ENCODE data around the gene SETD1A. TPM values are rescaled to one million over a fixed set of nuclear protein-coding genes. Genes with fewer than 3 reads are reported as not detected.

SETD1A gene
- total and polyA plus RNA-seq, 7 experiments from 2014 or later: 1.3 to 47.2 (median 32.9) TPM

DNA sequence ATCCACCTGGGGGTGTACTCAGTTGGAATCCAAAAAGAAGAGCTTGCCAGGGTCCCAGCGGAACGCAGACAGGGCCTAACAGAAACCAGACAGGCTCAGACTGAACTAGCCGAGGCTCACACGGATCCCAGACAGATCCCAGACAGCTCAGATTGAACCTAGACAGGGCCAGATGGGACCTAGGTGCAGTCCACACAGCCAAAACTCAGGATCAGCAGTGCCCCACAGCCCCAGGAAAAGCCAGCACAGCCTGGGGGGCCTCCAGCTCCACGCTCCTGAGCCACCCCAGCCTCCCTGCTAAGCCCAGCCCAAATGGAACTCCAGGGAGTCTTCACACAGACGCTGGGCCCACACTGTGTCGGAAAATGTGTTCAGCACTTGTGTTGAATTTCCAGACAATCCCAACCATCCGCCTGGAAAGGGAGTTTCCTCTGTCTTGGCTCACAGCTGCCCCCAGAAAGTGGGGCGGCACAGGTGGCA, 45.3 kb downstream of the SETD1A start:
- H3K36me3 ChIP-seq (ENCODE audit: control insufficient read depth in 2 of 3, insufficient read depth in 3 of 3, low read length in 3 of 3): no peaks in the 10 kb centered on the region
- no peaks in the 10 kb centered on the region for H3K9me3 ChIP-seq (ENCODE audit: control insufficient read depth in 2 of 3, low read length in 3 of 3)
- Mint-ChIP-seq H3K27ac (no peak overlapping the region), H3K4me3 (no peak overlapping the region), H3K36me3 (no peaks in the 10 kb centered on the region), H3K4me1 (peaks cover 0 to 4% (median 0%) of the 10 kb centered on the region in 7 donors), H3K9me3 (no peaks in the 10 kb centered on the region), H3K27me3 (peaks cover 0 to 14% (median 0%) of the 10 kb centered on the region in 5 donors)
- DNase-seq (no peak), ATAC-seq (no peak)
- no peak overlapping the region for H3K27ac ChIP-seq (ENCODE audit: low read depth, low read length)
- no peaks in the 10 kb centered on the region for H3K27me3 ChIP-seq (ENCODE audit: control insufficient read depth in 2 of 2, insufficient read depth in 2 of 2, low read length in 2 of 2)
- ChIA-PET CTCF (no interaction called here), POLR2A (no interaction called here)
- H3K4me3 ChIP-seq (ENCODE audit: low read length): no peak overlapping the region
- intact Hi-C loops (cut with micrococcal nuclease): no loop called here
- H3K4me1 ChIP-seq (ENCODE audit: control insufficient read depth in 2 of 2, insufficient read depth in 2 of 2, low read length in 2 of 2): no peaks in the 10 kb centered on the region

DNA sequence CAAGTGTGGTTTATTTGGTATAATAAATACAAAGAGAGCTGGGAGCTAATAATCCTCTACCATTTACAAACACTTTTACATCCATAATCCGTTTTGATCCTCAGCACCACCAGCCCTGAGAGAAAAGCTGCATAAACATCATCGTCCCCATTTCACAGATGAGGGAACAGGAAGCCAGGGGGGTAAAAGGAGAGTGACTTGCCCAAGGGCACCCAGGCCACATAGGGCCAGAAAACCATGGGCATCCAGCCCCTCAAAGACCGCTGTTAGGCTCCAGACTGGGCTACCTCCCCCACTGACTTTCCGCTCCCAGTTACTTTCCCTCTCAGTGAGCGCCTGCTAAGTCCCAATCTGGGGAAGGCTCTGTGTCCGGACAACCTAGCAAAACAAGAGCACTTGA, 46.2 kb downstream of the SETD1A start:
- intact Hi-C loops (cut with micrococcal nuclease): no loop called here

DNA sequence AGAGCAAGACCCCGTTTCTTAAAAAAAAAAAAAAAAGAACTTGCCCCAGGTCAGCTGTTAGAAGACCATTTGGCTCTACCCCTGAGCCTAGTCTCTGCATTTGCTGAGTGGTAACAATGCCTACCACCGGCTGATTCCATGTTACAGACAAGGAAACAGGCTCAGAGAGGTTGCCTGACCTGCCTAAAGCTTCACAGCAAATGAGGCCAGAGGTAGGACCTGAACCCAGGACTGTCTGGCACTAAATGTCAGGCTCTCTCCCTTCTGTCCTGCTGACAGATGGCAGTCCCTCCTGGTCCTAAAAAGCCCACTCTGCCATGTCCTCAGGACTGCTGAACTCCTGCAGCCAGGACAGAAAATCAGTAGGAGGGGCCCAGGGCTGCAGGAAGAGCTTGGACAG, 47.1 kb downstream of the SETD1A start:
- ChIA-PET POLR2A (no interaction called here), CTCF (no interaction called here)
- Mint-ChIP-seq H3K36me3 (no peaks in the 10 kb centered on the region), H3K4me3 (no peak overlapping the region), H3K27me3 (peaks cover 0 to 23% (median 0%) of the 10 kb centered on the region in 5 donors), H3K4me1 (peaks cover under 1 to 11% (median 2%) of the 10 kb centered on the region in 7 donors), H3K27ac (no peak overlapping the region), H3K9me3 (no peaks in the 10 kb centered on the region)
- Histone ChIP-seq H3K27ac (ENCODE audit: low read depth, low read length) (no peak overlapping the region), H3K4me3 (ENCODE audit: low read length) (no peak overlapping the region), H3K9me3 (ENCODE audit: control insufficient read depth in 2 of 3, low read length in 3 of 3) (no peaks in the 10 kb centered on the region), H3K27me3 (ENCODE audit: control insufficient read depth in 2 of 2, insufficient read depth in 2 of 2, low read length in 2 of 2) (no peaks in the 10 kb centered on the region), H3K36me3 (ENCODE audit: control insufficient read depth in 2 of 3, insufficient read depth in 3 of 3, low read length in 3 of 3) (no peaks in the 10 kb centered on the region), H3K4me1 (ENCODE audit: control insufficient read depth in 2 of 2, insufficient read depth in 2 of 2, low read length in 2 of 2) (no peaks in the 10 kb centered on the region)
- no peak for ATAC-seq
- DNase-seq: no peak
- intact Hi-C loops (cut with micrococcal nuclease): no loop called here

More for the DNA sequence above, 46.2 kb downstream of the SETD1A start:
- no peaks in the 10 kb centered on the region for H3K36me3 ChIP-seq (ENCODE audit: control insufficient read depth in 2 of 3, insufficient read depth in 3 of 3, low read length in 3 of 3)
- no peaks in the 10 kb centered on the region for H3K9me3 ChIP-seq (ENCODE audit: control insufficient read depth in 2 of 3, low read length in 3 of 3)
- H3K27me3 Mint-ChIP-seq: peaks cover 0 to 17% (median 0%) of the 10 kb centered on the region in 5 donors
- no peak overlapping the region for H3K4me3 Mint-ChIP-seq
- no peaks in the 10 kb centered on the region for H3K9me3 Mint-ChIP-seq
- H3K27ac ChIP-seq (ENCODE audit: low read depth, low read length): no peak overlapping the region
- H3K4me1 ChIP-seq (ENCODE audit: control insufficient read depth in 2 of 2, insufficient read depth in 2 of 2, low read length in 2 of 2): no peaks in the 10 kb centered on the region
- no peak overlapping the region for H3K27ac Mint-ChIP-seq
- peaks cover 0 to 4% (median 0%) of the 10 kb centered on the region in 7 donors for H3K4me1 Mint-ChIP-seq
- H3K4me3 ChIP-seq (ENCODE audit: low read length): no peak overlapping the region
- POLR2A ChIA-PET: no interaction called here
- CTCF ChIA-PET: no interaction called here
- no peaks in the 10 kb centered on the region for H3K36me3 Mint-ChIP-seq
- no peak for DNase-seq
- ATAC-seq: no peak
- H3K27me3 ChIP-seq (ENCODE audit: control insufficient read depth in 2 of 2, insufficient read depth in 2 of 2, low read length in 2 of 2): no peaks in the 10 kb centered on the region

DNA sequence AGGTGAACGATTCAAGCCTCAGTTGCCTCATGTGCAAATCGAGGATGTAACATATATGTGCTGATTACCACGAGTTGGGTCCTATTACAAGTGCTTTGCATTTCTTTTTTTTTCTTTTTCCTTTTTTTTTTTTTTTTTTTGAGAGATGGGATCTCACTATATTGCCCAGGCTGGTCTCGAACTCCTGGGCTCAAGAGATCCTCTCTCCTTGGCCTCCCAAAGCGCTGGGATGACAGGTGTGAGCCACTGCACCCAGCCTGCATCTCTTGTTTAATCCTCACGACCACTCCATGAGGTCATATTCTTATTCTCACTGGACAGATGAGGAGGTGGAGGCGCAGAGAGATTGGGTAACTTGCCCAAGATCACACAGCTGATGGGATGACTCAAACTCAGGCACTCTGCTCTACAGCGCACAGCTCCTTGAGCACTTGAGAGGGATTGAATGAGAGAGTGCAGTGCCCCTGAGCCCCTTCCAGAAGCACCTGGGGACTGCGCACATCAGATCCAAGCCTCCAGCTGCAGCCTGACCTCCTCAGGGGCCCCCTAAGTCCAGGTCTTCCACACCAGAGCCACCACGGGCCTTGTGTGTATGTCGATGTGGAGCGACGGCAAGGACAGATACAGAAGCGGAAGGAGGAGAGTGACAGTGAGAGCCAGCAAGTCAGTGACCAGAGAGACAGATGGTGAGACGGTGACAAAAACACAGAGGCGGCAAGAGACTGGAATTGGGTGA, 48.0 kb downstream of the SETD1A start:
- intact Hi-C loops (cut with micrococcal nuclease): no loop called here
- DNase-seq (no peak), ATAC-seq (no peak)
- Histone ChIP-seq H3K9me3 (ENCODE audit: control insufficient read depth in 2 of 3, low read length in 3 of 3) (no peaks in the 10 kb centered on the region), H3K27me3 (ENCODE audit: control insufficient read depth in 2 of 2, insufficient read depth in 2 of 2, low read length in 2 of 2) (no peaks in the 10 kb centered on the region), H3K4me3 (ENCODE audit: low read length) (no peak overlapping the region), H3K27ac (ENCODE audit: low read depth, low read length) (no peak overlapping the region), H3K4me1 (ENCODE audit: control insufficient read depth in 2 of 2, insufficient read depth in 2 of 2, low read length in 2 of 2) (no peaks in the 10 kb centered on the region), H3K36me3 (ENCODE audit: control insufficient read depth in 2 of 3, insufficient read depth in 3 of 3, low read length in 3 of 3) (no peaks in the 10 kb centered on the region)
- no peaks in the 10 kb centered on the region for H3K9me3 Mint-ChIP-seq
- ChIA-PET CTCF (no interaction called here), POLR2A (interaction anchor here (0.8 kb wide), 1 partner anchor 114 kb away, joined by 3 read pairs; no protein-coding TSS in a partner anchor)
- peaks cover 0 to 28% (median 0%) of the 10 kb centered on the region in 5 donors for H3K27me3 Mint-ChIP-seq
- H3K36me3 Mint-ChIP-seq: no peaks in the 10 kb centered on the region
- peak overlapping the region in 2 of 9 donors; percentile 53 to 60 for H3K27ac Mint-ChIP-seq
- peaks cover 5 to 15% (median 7%) of the 10 kb centered on the region in 7 donors for H3K4me1 Mint-ChIP-seq
- peak overlapping the region in 1 of 10 donors; percentile 41 for H3K4me3 Mint-ChIP-seq

DNA sequence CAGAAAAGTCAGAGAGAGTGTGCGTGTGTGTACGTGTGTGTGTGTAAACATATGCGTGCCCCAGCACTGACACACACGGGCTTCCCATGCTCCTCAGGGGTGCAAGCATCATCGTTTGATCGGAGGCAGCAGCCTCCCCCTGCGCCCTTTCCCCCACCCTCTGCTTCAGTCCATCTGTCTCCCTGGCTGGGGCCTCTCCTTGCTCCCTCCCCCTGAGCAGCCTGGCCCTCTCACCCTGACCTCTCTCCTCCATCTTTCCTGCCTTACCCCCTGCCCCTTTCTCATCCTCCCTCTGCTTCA, 48.5 kb downstream of the SETD1A start:
- Histone ChIP-seq H3K4me1 (ENCODE audit: control insufficient read depth in 2 of 2, insufficient read depth in 2 of 2, low read length in 2 of 2) (peaks cover 1 to 2% of the 10 kb centered on the region in 2 donors), H3K4me3 (ENCODE audit: low read length) (no peak overlapping the region), H3K9me3 (ENCODE audit: control insufficient read depth in 2 of 3, low read length in 3 of 3) (no peaks in the 10 kb centered on the region), H3K36me3 (ENCODE audit: control insufficient read depth in 2 of 3, insufficient read depth in 3 of 3, low read length in 3 of 3) (no peaks in the 10 kb centered on the region), H3K27ac (ENCODE audit: low read depth, low read length) (no peak overlapping the region), H3K27me3 (ENCODE audit: control insufficient read depth in 2 of 2, insufficient read depth in 2 of 2, low read length in 2 of 2) (no peaks in the 10 kb centered on the region)
- Mint-ChIP-seq H3K27me3 (peaks cover 0 to 31% (median 0%) of the 10 kb centered on the region in 5 donors), H3K4me1 (peaks cover 5 to 15% (median 9%) of the 10 kb centered on the region in 7 donors), H3K9me3 (no peaks in the 10 kb centered on the region), H3K27ac (no peak overlapping the region), H3K4me3 (no peak overlapping the region), H3K36me3 (no peaks in the 10 kb centered on the region)
- no peak for DNase-seq
- POLR2A ChIA-PET: interaction anchor here (0.8 kb wide), 1 partner anchor 114 kb away, joined by 3 read pairs; no protein-coding TSS in a partner anchor
- no peak for ATAC-seq
- intact Hi-C loops (cut with micrococcal nuclease): no loop called here
- CTCF ChIA-PET: no interaction called here

DNA sequence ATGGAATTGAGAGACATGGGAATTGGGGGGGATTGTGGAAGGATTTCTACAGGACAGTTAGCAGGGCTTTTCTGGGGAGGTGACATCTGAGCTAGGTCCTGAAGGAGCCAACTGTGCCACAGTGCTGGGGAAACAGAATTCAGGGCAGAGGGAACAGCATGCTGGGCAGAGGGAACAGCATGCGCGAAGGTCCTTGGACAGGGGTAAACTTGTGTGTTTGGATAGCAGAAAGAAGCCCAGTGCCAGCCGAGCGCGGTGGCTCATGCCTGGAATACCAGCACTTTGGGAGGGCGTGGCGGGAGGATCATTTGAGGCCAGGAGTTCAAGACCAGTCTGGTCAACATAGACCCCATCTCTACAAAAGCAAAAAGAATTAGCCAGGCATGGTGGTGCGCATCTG, 49.0 kb downstream of the SETD1A start:
- ATAC-seq (no peak), DNase-seq (no peak)
- H3K27ac Mint-ChIP-seq: peak overlapping the region in 2 of 9 donors; percentile 14 to 51
- H3K4me1 ChIP-seq (ENCODE audit: control insufficient read depth in 2 of 2, insufficient read depth in 2 of 2, low read length in 2 of 2): peaks cover 3 to 6% of the 10 kb centered on the region in 2 donors
- no peaks in the 10 kb centered on the region for H3K36me3 Mint-ChIP-seq
- H3K9me3 Mint-ChIP-seq: no peaks in the 10 kb centered on the region
- H3K9me3 ChIP-seq (ENCODE audit: control insufficient read depth in 2 of 3, low read length in 3 of 3): no peaks in the 10 kb centered on the region
- POLR2A ChIA-PET: interaction anchor here (1.0 kb wide), 1 partner anchor 14 kb away, joined by 4 read pairs; no protein-coding TSS in a partner anchor
- CTCF ChIA-PET: no interaction called here
- intact Hi-C loops (cut with micrococcal nuclease): no loop called here
- H3K27me3 Mint-ChIP-seq: peaks cover 0 to 37% (median 3%) of the 10 kb centered on the region in 5 donors
- H3K27ac ChIP-seq (ENCODE audit: low read depth, low read length): no peak overlapping the region
- H3K4me3 Mint-ChIP-seq: no peak overlapping the region
- no peak overlapping the region for H3K4me3 ChIP-seq (ENCODE audit: low read length)
- no peaks in the 10 kb centered on the region for H3K36me3 ChIP-seq (ENCODE audit: control insufficient read depth in 2 of 3, insufficient read depth in 3 of 3, low read length in 3 of 3)
- H3K4me1 Mint-ChIP-seq: peaks cover 9 to 20% (median 13%) of the 10 kb centered on the region in 7 donors
- H3K27me3 ChIP-seq (ENCODE audit: control insufficient read depth in 2 of 2, insufficient read depth in 2 of 2, low read length in 2 of 2): no peaks in the 10 kb centered on the region

DNA sequence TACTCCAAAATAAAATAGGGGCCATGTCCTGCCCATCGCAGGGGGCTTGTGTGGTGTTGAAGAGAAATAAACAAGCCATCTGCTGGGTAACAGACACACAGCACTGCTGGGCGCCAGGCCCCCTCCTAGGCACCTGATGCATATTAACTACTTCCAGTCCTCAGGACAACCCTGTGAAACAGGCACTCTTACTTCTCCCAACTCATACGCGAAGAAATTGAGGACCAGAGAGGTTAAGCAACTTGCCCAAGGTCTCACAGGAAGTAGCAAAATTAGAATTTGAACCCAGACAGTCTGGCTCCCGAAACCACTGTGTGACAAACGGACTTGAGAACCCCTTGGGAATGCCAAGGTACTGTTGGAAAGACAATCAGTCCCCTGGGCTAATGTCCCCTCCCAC, 50.1 kb downstream of the SETD1A start:
- peaks cover 0 to 48% (median 10%) of the 10 kb centered on the region in 5 donors for H3K27me3 Mint-ChIP-seq
- ATAC-seq (no peak), DNase-seq (no peak)
- no peaks in the 10 kb centered on the region for H3K36me3 Mint-ChIP-seq
- H3K4me3 ChIP-seq (ENCODE audit: low read length): no peak overlapping the region
- no peak overlapping the region for H3K4me3 Mint-ChIP-seq
- H3K4me1 ChIP-seq (ENCODE audit: control insufficient read depth in 2 of 2, insufficient read depth in 2 of 2, low read length in 2 of 2): peaks cover 3 to 6% of the 10 kb centered on the region in 2 donors
- intact Hi-C loops (cut with micrococcal nuclease): no loop called here
- peak overlapping the region in 2 of 9 donors; percentile 36 to 56 for H3K27ac Mint-ChIP-seq
- H3K36me3 ChIP-seq (ENCODE audit: control insufficient read depth in 2 of 3, insufficient read depth in 3 of 3, low read length in 3 of 3): no peaks in the 10 kb centered on the region
- CTCF ChIA-PET: no interaction called here
- peaks cover 13 to 25% (median 16%) of the 10 kb centered on the region in 7 donors for H3K4me1 Mint-ChIP-seq
- H3K9me3 Mint-ChIP-seq: no peaks in the 10 kb centered on the region
- no peaks in the 10 kb centered on the region for H3K9me3 ChIP-seq (ENCODE audit: control insufficient read depth in 2 of 3, low read length in 3 of 3)
- POLR2A ChIA-PET: no interaction called here
- no peaks in the 10 kb centered on the region for H3K27me3 ChIP-seq (ENCODE audit: control insufficient read depth in 2 of 2, insufficient read depth in 2 of 2, low read length in 2 of 2)
- H3K27ac ChIP-seq (ENCODE audit: low read depth, low read length): no peak overlapping the region
